Suprapubic skin (tissue), 3 donors: ENCODE results near the gene ATAD5.
"Not testable (repeated sequence)": the region's sequence is repeated elsewhere in the genome, so short reads cannot be mapped to it uniquely, and the experiment has no call there.

ENCODE experiments used
- EP300 ChIP-seq: sonication (generic); formaldehyde crosslinking; IDR thresholded peaks from one replicate; pipeline ENCODE4 v1.6.1; 2017; ENCODE audit warnings: antibody characterized with exemption
- POLR2A ChIP-seq, 2 donors: fragments of 450-650 bp; IDR thresholded peaks; one replicate each; pipeline ENCODE4 v1.6.1; 2017; ENCODE audit warnings: antibody characterized with exemption in 2 of 2, mild to moderate bottlenecking in 2 of 2, moderate library complexity in 2 of 2
- TF ChIP-seq, protein P1 (sequence below), 2 donors: fragments of 200-600 bp in 1 of 2; fragments of 450-650 bp in 1 of 2; sonication (generic) in 1 of 2; IDR thresholded peaks; one replicate each; pipeline ENCODE4 v1.5.1; 2016 to 2019; ENCODE audit warnings: antibody characterized with exemption in 2 of 2, mild to moderate bottlenecking in 1 of 2, moderate library complexity in 1 of 2

- TF ChIP-seq, protein P1, sequence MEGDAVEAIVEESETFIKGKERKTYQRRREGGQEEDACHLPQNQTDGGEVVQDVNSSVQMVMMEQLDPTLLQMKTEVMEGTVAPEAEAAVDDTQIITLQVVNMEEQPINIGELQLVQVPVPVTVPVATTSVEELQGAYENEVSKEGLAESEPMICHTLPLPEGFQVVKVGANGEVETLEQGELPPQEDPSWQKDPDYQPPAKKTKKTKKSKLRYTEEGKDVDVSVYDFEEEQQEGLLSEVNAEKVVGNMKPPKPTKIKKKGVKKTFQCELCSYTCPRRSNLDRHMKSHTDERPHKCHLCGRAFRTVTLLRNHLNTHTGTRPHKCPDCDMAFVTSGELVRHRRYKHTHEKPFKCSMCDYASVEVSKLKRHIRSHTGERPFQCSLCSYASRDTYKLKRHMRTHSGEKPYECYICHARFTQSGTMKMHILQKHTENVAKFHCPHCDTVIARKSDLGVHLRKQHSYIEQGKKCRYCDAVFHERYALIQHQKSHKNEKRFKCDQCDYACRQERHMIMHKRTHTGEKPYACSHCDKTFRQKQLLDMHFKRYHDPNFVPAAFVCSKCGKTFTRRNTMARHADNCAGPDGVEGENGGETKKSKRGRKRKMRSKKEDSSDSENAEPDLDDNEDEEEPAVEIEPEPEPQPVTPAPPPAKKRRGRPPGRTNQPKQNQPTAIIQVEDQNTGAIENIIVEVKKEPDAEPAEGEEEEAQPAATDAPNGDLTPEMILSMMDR (IDR thresholded peaks at IDR 0.05) = not testable (repeated sequence)
- TF ChIP-seq EP300; POLR2A (IDR thresholded peaks at IDR 0.05): not testable (repeated sequence)
Observed at GRCh38 chr17:30931582-30931981, 99.8 kb downstream of the ATAD5 start.
